RWPE2 (cell line): Measurements from ENCODE around the gene MYOM3.

Source experiments
- ATAC-seq: fragments of 200-7000 bp; cut with Tn5 transposase; 3 replicates; pipeline ENCODE4 v1.9.1; 2021; ENCODE audit warnings: low read depth
- DNase-seq: peaks from one replicate; pipeline ENCODE4 v3.0.0-alpha.2; 2020; ENCODE audit warnings: low spot score
- H3K27ac ChIP-seq: fragments of 450-650 bp; 2 replicates; pipeline ENCODE4 v1.5.1; 2017; ENCODE audit warnings: mild to moderate bottlenecking; ENCODE audit not compliant: poor library complexity, severe bottlenecking
- H3K27me3 ChIP-seq: fragments of 250-450 bp; sonication (Bioruptor Pico); 2 replicates; pipeline ENCODE4 v1.5.1; 2021; ENCODE audit warnings: mild to moderate bottlenecking, moderate library complexity; ENCODE audit not compliant: insufficient read depth, poor library complexity, severe bottlenecking
- H3K36me3 ChIP-seq: fragments of 250-450 bp; sonication (Bioruptor Pico); 2 replicates; pipeline ENCODE4 v1.5.1; 2020; ENCODE audit warnings: low read depth, mild to moderate bottlenecking, moderate library complexity
- H3K4me1 ChIP-seq: fragments of 250-450 bp; sonication (Bioruptor Pico); 2 replicates; pipeline ENCODE4 v1.5.1; 2021; ENCODE audit warnings: mild to moderate bottlenecking, moderate library complexity; ENCODE audit not compliant: insufficient read depth, poor library complexity, severe bottlenecking
- H3K4me3 ChIP-seq: fragments of 250-450 bp; sonication (Bioruptor Pico); 2 replicates; pipeline ENCODE4 v1.5.1; 2021; ENCODE audit warnings: mild to moderate bottlenecking, moderate library complexity; ENCODE audit not compliant: severe bottlenecking
- H3K9me3 ChIP-seq: fragments of 250-450 bp; sonication (Bioruptor Pico); 2 replicates; pipeline ENCODE4 v1.5.1; 2021; ENCODE audit warnings: mild to moderate bottlenecking, moderate library complexity; ENCODE audit not compliant: severe bottlenecking
- TF ChIP-seq, protein P1 (sequence below): fragments of 450-650 bp; IDR thresholded peaks from one replicate; pipeline ENCODE4 v1.5.1; 2017; ENCODE audit warnings: mild to moderate bottlenecking, moderate library complexity; ENCODE audit not compliant: poor library complexity, severe bottlenecking

MYOM3 gene

GRCh38 chr1:24067978-24068377 lies 44.0 kb downstream of the MYOM3 start:
- Histone ChIP-seq H3K4me1 (no peaks in the 10 kb centered on the region), H3K27me3 (no peaks in the 10 kb centered on the region), H3K27ac (no peak overlapping the region), H3K36me3 (no peaks in the 10 kb centered on the region), H3K4me3 (no peak overlapping the region), H3K9me3 (no peaks in the 10 kb centered on the region)
- TF ChIP-seq, protein P1, sequence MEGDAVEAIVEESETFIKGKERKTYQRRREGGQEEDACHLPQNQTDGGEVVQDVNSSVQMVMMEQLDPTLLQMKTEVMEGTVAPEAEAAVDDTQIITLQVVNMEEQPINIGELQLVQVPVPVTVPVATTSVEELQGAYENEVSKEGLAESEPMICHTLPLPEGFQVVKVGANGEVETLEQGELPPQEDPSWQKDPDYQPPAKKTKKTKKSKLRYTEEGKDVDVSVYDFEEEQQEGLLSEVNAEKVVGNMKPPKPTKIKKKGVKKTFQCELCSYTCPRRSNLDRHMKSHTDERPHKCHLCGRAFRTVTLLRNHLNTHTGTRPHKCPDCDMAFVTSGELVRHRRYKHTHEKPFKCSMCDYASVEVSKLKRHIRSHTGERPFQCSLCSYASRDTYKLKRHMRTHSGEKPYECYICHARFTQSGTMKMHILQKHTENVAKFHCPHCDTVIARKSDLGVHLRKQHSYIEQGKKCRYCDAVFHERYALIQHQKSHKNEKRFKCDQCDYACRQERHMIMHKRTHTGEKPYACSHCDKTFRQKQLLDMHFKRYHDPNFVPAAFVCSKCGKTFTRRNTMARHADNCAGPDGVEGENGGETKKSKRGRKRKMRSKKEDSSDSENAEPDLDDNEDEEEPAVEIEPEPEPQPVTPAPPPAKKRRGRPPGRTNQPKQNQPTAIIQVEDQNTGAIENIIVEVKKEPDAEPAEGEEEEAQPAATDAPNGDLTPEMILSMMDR = no peak
- DNase-seq (no peak), ATAC-seq (no peak)

DNA sequence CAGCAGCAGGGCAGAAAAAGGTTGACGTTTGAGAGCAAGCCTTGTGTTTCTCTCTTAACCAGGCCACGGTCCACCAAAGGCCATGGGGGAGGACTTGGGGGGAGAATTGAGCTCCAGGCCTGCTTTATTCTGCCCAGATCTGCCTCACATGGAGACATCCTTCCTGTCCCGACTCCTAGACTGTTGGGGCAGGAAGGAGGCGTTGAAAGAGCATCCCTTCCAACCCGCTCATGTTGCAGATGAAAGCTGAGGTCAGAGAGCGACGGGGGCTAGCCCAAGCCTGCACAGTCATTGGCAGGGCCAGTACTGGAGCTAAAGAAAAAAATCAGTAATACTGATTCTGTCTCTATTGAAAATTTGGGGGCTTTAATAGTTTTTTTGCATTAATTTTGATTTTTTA lies 46.6 kb downstream of the MYOM3 start:
- H3K4me1 ChIP-seq = no peaks in the 10 kb centered on the region
- TF ChIP-seq, protein P1 = no peak
- H3K27ac ChIP-seq = no peak overlapping the region
- DNase-seq (no peak), ATAC-seq (no peak)
- no peaks in the 10 kb centered on the region for H3K36me3 ChIP-seq
- H3K9me3 ChIP-seq = no peaks in the 10 kb centered on the region
- no peaks in the 10 kb centered on the region for H3K27me3 ChIP-seq
- no peak overlapping the region for H3K4me3 ChIP-seq

GRCh38 chr1:24062221-24062620 lies 49.7 kb downstream of the MYOM3 start:
- Histone ChIP-seq H3K27me3 (no peaks in the 10 kb centered on the region), H3K9me3 (no peaks in the 10 kb centered on the region), H3K4me1 (no peaks in the 10 kb centered on the region), H3K4me3 (no peak overlapping the region), H3K27ac (no peak overlapping the region), H3K36me3 (no peaks in the 10 kb centered on the region)
- ATAC-seq (no peak), DNase-seq (no peak)
- TF ChIP-seq, protein P1 = no peak

- no peak for DNase-seq
- Histone ChIP-seq H3K27ac (no peak overlapping the region), H3K36me3 (no peaks in the 10 kb centered on the region), H3K27me3 (no peaks in the 10 kb centered on the region), H3K4me1 (no peaks in the 10 kb centered on the region), H3K9me3 (no peaks in the 10 kb centered on the region), H3K4me3 (no peak overlapping the region)
- no peak for ATAC-seq
- TF ChIP-seq, protein P1 = no peak
Observed at GRCh38 chr1:24060482-24060881, 51.5 kb downstream of the MYOM3 start.

DNA sequence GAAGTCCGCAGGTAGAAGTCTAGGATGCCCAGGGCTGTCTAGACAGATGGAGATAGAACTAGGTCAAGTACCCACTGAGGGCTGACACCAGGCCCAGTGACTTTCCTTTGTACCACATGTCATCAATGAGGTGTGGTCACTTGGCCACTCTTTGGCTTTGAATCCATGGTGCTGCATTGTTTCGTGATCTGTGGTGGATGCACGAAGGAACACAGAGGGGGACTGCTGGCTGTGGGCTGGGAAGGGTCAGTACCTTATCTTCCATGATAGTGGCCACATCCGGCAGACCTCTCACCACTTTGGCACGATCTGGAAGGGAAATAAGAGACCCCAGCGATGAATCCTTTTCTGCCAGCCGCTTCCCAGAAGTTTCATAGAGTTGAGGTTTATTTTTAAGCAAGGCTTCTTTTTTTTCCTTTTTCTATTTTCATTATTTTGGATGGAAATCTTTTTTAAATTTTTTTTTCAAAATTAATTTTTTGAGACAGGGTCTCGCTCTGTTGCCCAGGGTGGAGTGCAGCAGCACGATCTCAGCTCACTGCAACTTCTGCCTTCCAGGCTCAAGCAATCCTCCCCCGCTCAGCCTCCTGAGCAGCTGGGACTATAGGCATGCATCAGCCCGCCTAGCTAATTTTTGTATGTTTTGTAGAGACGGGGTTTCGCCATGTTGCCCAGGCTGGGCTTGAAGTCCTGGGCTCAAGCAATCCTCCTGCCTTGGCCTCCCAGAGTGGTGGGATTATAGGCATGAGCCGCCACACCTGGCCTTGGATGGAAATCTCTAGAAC lies 53.1 kb downstream of the MYOM3 start:
- ATAC-seq = no peak
- DNase-seq = no peak
- no peaks in the 10 kb centered on the region for H3K27me3 ChIP-seq
- H3K36me3 ChIP-seq = no peaks in the 10 kb centered on the region
- H3K9me3 ChIP-seq = no peaks in the 10 kb centered on the region
- no peaks in the 10 kb centered on the region for H3K4me1 ChIP-seq
- TF ChIP-seq, protein P1 = no peak
- no peak overlapping the region for H3K27ac ChIP-seq
- H3K4me3 ChIP-seq = no peak overlapping the region
